Karpas-422 (cell line): ENCODE measurements around the gene FMO5. TPM values are rescaled to one million over a fixed set of nuclear protein-coding genes. Genes with fewer than 3 reads are reported as not detected.
A peak's percentile ranks its signal among the peaks of the same experiment; 100 is the strongest.

Experiments used
- DNase-seq: peaks from one replicate; pipeline ENCODE4 v3.0.0-alpha.2; 2015
- H2AFZ ChIP-seq: fragments of 200-600 bp; sonication (generic); 2 replicates; pipeline ENCODE4 v1.6.1; 2014; ENCODE audit warnings: antibody characterized with exemption, low read length, mixed read lengths
- H3K27ac ChIP-seq: fragments of 200-600 bp; sonication (generic); 2 replicates; pipeline ENCODE4 v1.5.1; 2014; ENCODE audit warnings: mild to moderate bottlenecking, low read length, moderate library complexity
- H3K27me3 ChIP-seq: fragments of 200-600 bp; sonication (generic); 2 replicates; pipeline ENCODE4 v1.6.1; 2014; ENCODE audit warnings: low read length, mixed read lengths
- H3K36me3 ChIP-seq: fragments of 200-600 bp; sonication (generic); 2 replicates; pipeline ENCODE4 v1.6.1; 2014; ENCODE audit warnings: low read length, mixed read lengths; ENCODE audit not compliant: insufficient read depth
- H3K4me1 ChIP-seq: fragments of 200-600 bp; sonication (generic); 2 replicates; pipeline ENCODE4 v1.6.1; 2014; ENCODE audit warnings: mild to moderate bottlenecking, low read length, mixed read lengths
- H3K4me2 ChIP-seq: fragments of 200-600 bp; sonication (generic); 2 replicates; pipeline ENCODE4 v1.6.1; 2014; ENCODE audit warnings: low read length, low read depth, mild to moderate bottlenecking; ENCODE audit not compliant: poor library complexity, severe bottlenecking
- H3K4me3 ChIP-seq: fragments of 200-600 bp; sonication (generic); 2 replicates; pipeline ENCODE4 v1.5.1; 2014; ENCODE audit warnings: mild to moderate bottlenecking, antibody characterized with exemption, low read length, mixed read lengths
- H3K79me2 ChIP-seq: fragments of 200-600 bp; sonication (generic); 2 replicates; pipeline ENCODE4 v1.6.1; 2014; ENCODE audit warnings: mild to moderate bottlenecking, low read length, mixed read lengths
- H3K9ac ChIP-seq: fragments of 200-600 bp; sonication (generic); 2 replicates; pipeline ENCODE4 v1.6.0; 2014; ENCODE audit warnings: low read length
- H3K9me2 ChIP-seq: fragments of 200-600 bp; sonication (generic), shearing (Covaris generic); replicated peaks from 2 replicates; pipeline ENCODE4 v1.6.0; 2014; ENCODE audit warnings: mild to moderate bottlenecking, low read length, moderate library complexity; ENCODE audit not compliant: insufficient read depth
- H3K9me3 ChIP-seq: fragments of 300-700, 200-600 bp; sonication (generic); 2 replicates; pipeline ENCODE4 v1.6.1; 2014; ENCODE audit warnings: low read length, mixed read lengths
- H4K20me1 ChIP-seq: fragments of 200-600 bp; sonication (generic); 2 replicates; pipeline ENCODE4 v1.6.1; 2014; ENCODE audit warnings: mild to moderate bottlenecking, antibody characterized with exemption, low read length, low read depth; ENCODE audit not compliant: insufficient read depth
- total RNA-seq: library from RNA; depleted of rRNA; stranded (reverse); fragments of >200 nt; shearing (Covaris generic); gene quantifications from 2 replicates; pipeline ENCODE4 v1.2.3, GENCODE V29; 2014; ENCODE audit warnings: low replicate concordance

The FMO5 gene
- total RNA-seq, 1 experiment from 2014 or later: not detected

- Histone ChIP-seq H3K4me3 (peak within 1 kb of the TSS; percentile 93), H3K9ac (peak within 1 kb of the TSS; percentile 88), H3K27me3 (no peaks in the 10 kb centered on the region), H3K4me2 (peak within 1 kb of the TSS; percentile 98), H3K36me3 (no peaks in the 10 kb centered on the region), H2AFZ (peak within 1 kb of the TSS; percentile 99), H3K79me2 (peaks cover 44% of the 10 kb centered on the region), H3K4me1 (peaks cover 30% of the 10 kb centered on the region), H3K9me3 (no peaks in the 10 kb centered on the region), H3K9me2 (no peaks in the 10 kb centered on the region), H3K27ac (peak within 1 kb of the TSS; percentile 40; the same call in 1 of the 2 replicates), H4K20me1 (no peaks in the 10 kb centered on the region)
- DNase-seq: peak; percentile 97
Measured at GRCh38 chr1:147172168-147173016, 52.7 kb downstream of the FMO5 start, which contains the start of gene PRKAB2. Gene PRKAB2 (minus strand): TSS chr1:147172470. CDS start chr1:147172144, 326 bp downstream.

DNA sequence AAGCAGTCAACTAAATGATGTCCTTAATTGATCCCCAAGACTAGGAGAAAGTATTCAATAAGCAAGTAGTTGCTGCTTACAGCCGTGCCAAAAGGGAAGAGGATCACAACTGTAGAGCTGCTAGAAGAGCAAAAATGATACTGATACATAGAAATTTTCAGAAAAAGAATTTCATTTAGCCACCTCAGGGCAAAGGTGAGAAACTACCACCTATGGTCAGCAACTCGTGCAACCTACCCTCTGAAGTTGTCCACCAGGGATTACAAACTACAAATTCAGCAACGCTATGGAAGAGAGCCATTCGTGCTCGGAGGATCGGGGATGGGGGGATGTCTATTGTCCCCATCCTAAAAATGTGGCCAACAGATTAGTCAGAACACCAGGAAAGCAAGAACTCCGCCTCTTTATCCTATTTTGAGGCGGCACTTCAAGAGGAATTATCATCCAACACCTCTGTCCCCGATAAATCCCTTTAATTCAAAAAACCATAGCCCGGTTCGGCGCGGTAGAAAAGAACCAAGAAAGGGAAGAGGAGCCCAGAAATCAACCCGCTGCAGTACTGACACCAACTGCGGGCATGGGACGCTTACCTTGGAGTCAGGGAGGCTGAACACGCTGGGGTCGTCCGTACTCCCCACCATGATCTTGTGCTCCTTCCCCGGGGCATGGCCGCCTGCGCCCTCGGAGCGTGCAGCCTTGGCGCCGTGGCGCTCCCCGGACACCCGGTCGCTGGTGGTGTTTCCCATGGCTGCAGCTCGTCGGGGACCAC lies 53.6 kb downstream of the FMO5 start:
- no peaks in the 10 kb centered on the region for H4K20me1 ChIP-seq
- H3K27me3 ChIP-seq: no peaks in the 10 kb centered on the region
- no peaks in the 10 kb centered on the region for H3K36me3 ChIP-seq
- H3K9ac ChIP-seq: peak overlapping the region; percentile 88
- peak overlapping the region; percentile 40; the same call in 1 of the 2 replicates for H3K27ac ChIP-seq
- H3K4me2 ChIP-seq: peak overlapping the region; percentile 98
- H3K9me2 ChIP-seq: no peaks in the 10 kb centered on the region
- peak overlapping the region; percentile 96 for H2AFZ ChIP-seq
- H3K4me1 ChIP-seq: peaks cover 30% of the 10 kb centered on the region
- DNase-seq: peak; percentile 49
- H3K79me2 ChIP-seq: peaks cover 52% of the 10 kb centered on the region
- H3K4me3 ChIP-seq: peak overlapping the region; percentile 93
- no peaks in the 10 kb centered on the region for H3K9me3 ChIP-seq

- Histone ChIP-seq H3K9me2 (no peaks in the 10 kb centered on the region), H3K4me3 (peak overlapping the region; percentile 93; the same call in 1 of the 2 replicates)
Measured at GRCh38 chr1:147169840-147170674, 55.1 kb downstream of the FMO5 start.

GRCh38 chr1:147169171-147169570 lies 56.0 kb downstream of the FMO5 start:
- Histone ChIP-seq H4K20me1 (no peaks in the 10 kb centered on the region), H3K4me2 (no peak overlapping the region), H3K79me2 (peaks cover 55% of the 10 kb centered on the region)

More at GRCh38 chr1:147169840-147170674, 55.1 kb downstream of the FMO5 start:
- peaks cover 55% of the 10 kb centered on the region for H3K79me2 ChIP-seq
- H3K36me3 ChIP-seq: no peaks in the 10 kb centered on the region
- no peaks in the 10 kb centered on the region for H4K20me1 ChIP-seq
- no peaks in the 10 kb centered on the region for H3K27me3 ChIP-seq
- H3K4me2 ChIP-seq: peak overlapping the region; percentile 98
- H3K9me3 ChIP-seq: no peaks in the 10 kb centered on the region
- H3K9ac ChIP-seq: no peak overlapping the region
- H2AFZ ChIP-seq: no peak overlapping the region
- no peak overlapping the region for H3K27ac ChIP-seq
- peaks cover 30% of the 10 kb centered on the region for H3K4me1 ChIP-seq
- no peak for DNase-seq

GRCh38 chr1:147168626-147169058 lies 56.5 kb downstream of the FMO5 start:
- Histone ChIP-seq H3K79me2 (peaks cover 55% of the 10 kb centered on the region), H3K36me3 (no peaks in the 10 kb centered on the region), H3K9me3 (no peaks in the 10 kb centered on the region), H3K9ac (no peak overlapping the region), H3K9me2 (no peaks in the 10 kb centered on the region), H3K27me3 (no peaks in the 10 kb centered on the region), H3K4me3 (no peak overlapping the region), H3K4me1 (peaks cover 29% of the 10 kb centered on the region), H3K27ac (no peak overlapping the region), H3K4me2 (no peak overlapping the region), H2AFZ (no peak overlapping the region), H4K20me1 (no peaks in the 10 kb centered on the region)
- DNase-seq: no peak

More at GRCh38 chr1:147169171-147169570, 56.0 kb downstream of the FMO5 start:
- H3K27me3 ChIP-seq: no peaks in the 10 kb centered on the region
- no peak for DNase-seq
- H3K4me3 ChIP-seq: no peak overlapping the region
- no peak overlapping the region for H3K27ac ChIP-seq
- no peaks in the 10 kb centered on the region for H3K9me2 ChIP-seq
- no peak overlapping the region for H3K9ac ChIP-seq
- no peaks in the 10 kb centered on the region for H3K9me3 ChIP-seq
- H2AFZ ChIP-seq: no peak overlapping the region
- no peaks in the 10 kb centered on the region for H3K36me3 ChIP-seq
- H3K4me1 ChIP-seq: peaks cover 30% of the 10 kb centered on the region

DNA sequence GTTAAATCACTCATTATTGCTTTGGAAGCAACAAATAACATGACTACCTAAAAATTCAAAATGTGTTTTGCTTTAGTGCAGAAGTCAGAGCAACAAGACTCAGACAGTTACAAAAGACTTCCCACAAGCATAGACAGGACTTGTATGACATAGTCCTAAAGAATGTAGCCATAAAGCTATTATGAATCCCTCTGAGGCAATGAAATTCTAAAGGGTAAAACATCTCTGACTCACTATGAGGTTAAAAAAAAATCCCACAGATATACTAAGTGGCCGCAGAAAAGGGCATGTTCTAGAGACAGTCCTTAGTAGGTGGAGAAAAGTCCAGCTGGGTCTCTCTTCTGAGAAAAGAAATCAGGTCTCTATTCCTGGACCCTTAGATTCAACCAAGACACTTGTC lies 57.8 kb downstream of the FMO5 start:
- Histone ChIP-seq H3K27me3 (no peaks in the 10 kb centered on the region), H3K9ac (no peak overlapping the region), H3K4me3 (no peak overlapping the region), H3K4me2 (no peak overlapping the region), H3K4me1 (peaks cover 19% of the 10 kb centered on the region), H4K20me1 (no peaks in the 10 kb centered on the region), H3K36me3 (no peaks in the 10 kb centered on the region), H3K9me2 (no peaks in the 10 kb centered on the region), H3K9me3 (no peaks in the 10 kb centered on the region), H2AFZ (no peak overlapping the region), H3K27ac (no peak overlapping the region), H3K79me2 (peaks cover 61% of the 10 kb centered on the region)
- no peak for DNase-seq

DNA sequence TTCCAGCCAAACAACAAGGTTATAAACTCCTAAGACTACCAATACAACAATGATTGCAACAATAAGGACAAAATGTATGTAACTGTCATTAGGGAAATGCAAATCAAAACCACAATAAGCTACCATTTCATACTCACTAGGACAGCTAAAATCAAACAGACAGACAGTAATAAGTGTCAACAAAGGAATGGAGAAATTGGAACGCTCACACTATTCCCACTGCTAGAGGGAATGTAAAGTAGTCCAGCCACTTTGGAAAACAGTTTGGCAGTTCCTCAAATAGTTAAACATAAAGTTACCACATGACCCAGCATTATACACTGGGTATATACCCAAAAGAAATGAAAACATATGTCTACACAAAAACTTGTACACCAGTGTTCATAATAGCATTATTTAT lies 62.1 kb downstream of the FMO5 start:
- no peaks in the 10 kb centered on the region for H3K9me2 ChIP-seq
- no peaks in the 10 kb centered on the region for H3K27me3 ChIP-seq
- no peaks in the 10 kb centered on the region for H4K20me1 ChIP-seq
- no peak overlapping the region for H2AFZ ChIP-seq
- no peak overlapping the region for H3K4me2 ChIP-seq
- 0 out of 2 replicates have a peak, but pooled peaks cover 4% of the 10 kb centered on the region for H3K36me3 ChIP-seq
- no peak overlapping the region for H3K9ac ChIP-seq
- H3K27ac ChIP-seq: no peak overlapping the region
- no peak overlapping the region for H3K4me3 ChIP-seq
- no peaks in the 10 kb centered on the region for H3K9me3 ChIP-seq
- peaks cover 24% of the 10 kb centered on the region for H3K79me2 ChIP-seq
- H3K4me1 ChIP-seq: no peaks in the 10 kb centered on the region
- no peak for DNase-seq
